ENCODE results near the gene ABCA5. TPM values are rescaled to one million over a fixed set of nuclear protein-coding genes. Genes with fewer than 3 reads are reported as not detected.

ABCA5 gene
- total and polyA plus RNA-seq, 10 of the 15 experiments (the other 5 are each of a cell fraction or from before 2014, with no cell fraction given): 11.8 to 31.1 (median 18.1) TPM

DNA sequence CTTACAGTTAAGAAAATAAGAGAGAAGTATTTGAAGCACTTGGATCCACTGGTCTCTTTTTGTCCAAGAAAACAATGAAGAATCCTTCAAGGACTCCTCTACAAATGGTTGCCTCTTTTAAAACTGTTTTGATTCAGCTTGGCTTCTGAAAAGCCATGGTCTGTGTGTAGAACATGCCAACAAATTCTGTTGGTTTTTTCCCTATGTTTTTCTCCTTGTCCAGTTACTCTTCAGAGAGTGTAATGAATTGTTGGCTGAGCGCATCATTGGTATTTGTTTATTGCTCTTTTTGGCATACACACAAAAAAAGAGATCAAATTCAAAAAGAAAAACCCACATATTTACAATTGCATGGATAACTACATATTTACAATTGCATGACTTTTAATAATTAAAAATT, 98.4 kb downstream of the ABCA5 start, which contains the start of gene ABCA10:
Gene ABCA10, minus strand, starts transcription at position 249 of the 400 bp plus-strand sequence. CDS start 3,466 bp downstream, outside the sequence.
- in situ Hi-C loops (cut with MboI): no loop called here
- RAD21 ChIA-PET (ENCODE audit: unreplicated experiment): interaction anchor here (1.6 to 1.9 kb wide), 2 partner anchors 112 to 434 kb away, joined by 5 read pairs; no protein-coding TSS in a partner anchor

DNA sequence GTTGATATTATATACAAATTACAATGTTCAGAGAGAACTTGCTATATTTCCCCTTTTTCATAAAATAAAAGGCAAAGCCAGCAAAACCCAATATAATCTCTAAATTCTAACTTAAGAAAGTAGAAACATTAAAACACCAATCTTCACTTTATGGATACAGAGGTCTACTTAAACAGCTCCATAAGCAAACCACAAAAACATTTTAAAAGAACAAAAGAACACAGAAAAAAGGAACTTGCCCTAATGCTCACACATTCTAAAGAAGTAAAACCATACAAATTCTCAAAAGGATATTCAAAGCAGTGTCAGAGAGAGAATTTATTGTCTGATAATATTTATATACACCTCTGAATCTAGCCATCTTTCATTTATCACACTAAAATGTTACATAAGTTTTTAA, 98.9 kb downstream of the ABCA5 start:
- FAIRE-seq: no peak
- Histone ChIP-seq H3K4me1 (ENCODE audit: control insufficient read depth, insufficient read depth, low read length) (peaks cover 8% of the 10 kb centered on the region), H3K36me3 (ENCODE audit: control insufficient read depth in 2 of 2, insufficient read depth in 2 of 2, low read length in 1 of 2) (no peaks in the 10 kb centered on the region), H3K9me3 (replicated peaks; ENCODE audit: control insufficient read depth, insufficient read depth, low read length) (no peaks in the 10 kb centered on the region; the same call in 2 of the 3 replicates), H2AFZ (ENCODE audit: control insufficient read depth, low read depth, low read length) (no peak overlapping the region), H4K20me1 (ENCODE audit: control insufficient read depth, insufficient read depth) (no peaks in the 10 kb centered on the region), H3K9ac (ENCODE audit: control insufficient read depth, insufficient read depth, low read length) (no peak overlapping the region), H3K27ac (ENCODE audit: control insufficient read depth, insufficient read depth) (no peak overlapping the region), H3K27me3 (replicated peaks in 1 of 2; ENCODE audit: control insufficient read depth in 2 of 2, insufficient read depth in 2 of 2, low read length in 1 of 2) (no peaks in the 10 kb centered on the region), H3K4me3 (no peak overlapping the region), H3K79me2 (ENCODE audit: control insufficient read depth, insufficient read depth, low read length) (no peaks in the 10 kb centered on the region), H3K4me2 (ENCODE audit: control insufficient read depth, insufficient read depth) (no peak overlapping the region)
- ChIA-PET CTCF (interaction anchor here (0.6 to 2.0 kb wide), 3 partner anchors 321 to 1172 kb away, joined by 3 to 9 read pairs (median 3); no protein-coding TSS in a partner anchor), POLR2A (interaction anchor here (1.4 kb wide), 1 partner anchor 111 kb away, joined by 3 read pairs; no protein-coding TSS in a partner anchor), RAD21 (ENCODE audit: unreplicated experiment) (interaction anchor here (0.7 to 1.9 kb wide), 6 partner anchors 10 to 433 kb away, joined by 3 to 5 read pairs (median 4); no protein-coding TSS in a partner anchor), SMC1A (ENCODE audit: uncharacterized antibody, unreplicated experiment) (interaction anchor here (1.0 to 3.4 kb wide), 7 partner anchors 11 to 449 kb away, joined by 3 to 14 read pairs (median 4); no protein-coding TSS in a partner anchor)
- TF ChIP-seq NFYA (IDR thresholded peaks at IDR 0.05; ENCODE audit: borderline replicate concordance, low read depth, low read length) (no peak), CREM (IDR thresholded peaks at IDR 0.05; ENCODE audit: low read depth) (no peak), MEF2B (IDR thresholded peaks at IDR 0.05; ENCODE audit: partially characterized antibody, poor library complexity, severe bottlenecking) (no peak), SP1 (IDR thresholded peaks at IDR 0.05; ENCODE audit: low read depth, low read length) (no peak), BACH1 (IDR thresholded peaks at IDR 0.05; ENCODE audit: borderline replicate concordance) (no peak), EZH2 (IDR thresholded peaks at IDR 0.05; ENCODE audit: borderline replicate concordance, control insufficient read depth, low read depth, low read length) (no peak), RFX5 (IDR thresholded peaks at IDR 0.05; ENCODE audit: low read depth, low read length) (no peak)
- in situ Hi-C loops (cut with MboI) (no loop called here), intact Hi-C loops (cut with micrococcal nuclease; ENCODE audit: unreplicated experiment) (no loop called here)
- no peak for DNase-seq (ENCODE audit: low read depth, low spot score)
- no TSS peak for BruUV-seq (replicated peaks)
- ATAC-seq: no peak; the same call in 2 of the 3 replicates

More for the DNA sequence above, 98.4 kb downstream of the ABCA5 start, which contains the start of gene ABCA10:
- SMC1A ChIA-PET (ENCODE audit: uncharacterized antibody, unreplicated experiment): interaction anchor here (1.0 to 3.4 kb wide), 2 partner anchors 10 to 449 kb away, joined by 3 to 14 read pairs; no protein-coding TSS in a partner anchor
- H3K36me3 ChIP-seq (ENCODE audit: control insufficient read depth in 2 of 2, insufficient read depth in 2 of 2, low read length in 1 of 2): no peaks in the 10 kb centered on the region
- H3K9me3 ChIP-seq (replicated peaks; ENCODE audit: control insufficient read depth, insufficient read depth, low read length): peaks cover 1% of the 10 kb centered on the region; the same call in 2 of the 3 replicates
- POLR2A ChIA-PET: interaction anchor here (1.4 kb wide), 1 partner anchor 112 kb away, joined by 3 read pairs; no protein-coding TSS in a partner anchor
- peaks cover 8% of the 10 kb centered on the region for H3K4me1 ChIP-seq (ENCODE audit: control insufficient read depth, insufficient read depth, low read length)
- no TSS peak for BruUV-seq (replicated peaks)
- H4K20me1 ChIP-seq (ENCODE audit: control insufficient read depth, insufficient read depth): no peaks in the 10 kb centered on the region
- intact Hi-C loops (cut with micrococcal nuclease; ENCODE audit: unreplicated experiment): no loop called here
- no peak within 1 kb of the TSS for H2AFZ ChIP-seq (ENCODE audit: control insufficient read depth, low read depth, low read length)
- CTCF ChIA-PET: interaction anchor here (2.0 kb wide), 1 partner anchor 452 kb away, joined by 9 read pairs; no protein-coding TSS in a partner anchor
- no peaks in the 10 kb centered on the region for H3K79me2 ChIP-seq (ENCODE audit: control insufficient read depth, insufficient read depth, low read length)
- no peak within 1 kb of the TSS for H3K4me3 ChIP-seq
- no peak for TF ChIP-seq POU2F2 (IDR thresholded peaks at IDR 0.05; ENCODE audit: borderline replicate concordance, low read depth, low read length)
- TF ChIP-seq, protein P1, sequence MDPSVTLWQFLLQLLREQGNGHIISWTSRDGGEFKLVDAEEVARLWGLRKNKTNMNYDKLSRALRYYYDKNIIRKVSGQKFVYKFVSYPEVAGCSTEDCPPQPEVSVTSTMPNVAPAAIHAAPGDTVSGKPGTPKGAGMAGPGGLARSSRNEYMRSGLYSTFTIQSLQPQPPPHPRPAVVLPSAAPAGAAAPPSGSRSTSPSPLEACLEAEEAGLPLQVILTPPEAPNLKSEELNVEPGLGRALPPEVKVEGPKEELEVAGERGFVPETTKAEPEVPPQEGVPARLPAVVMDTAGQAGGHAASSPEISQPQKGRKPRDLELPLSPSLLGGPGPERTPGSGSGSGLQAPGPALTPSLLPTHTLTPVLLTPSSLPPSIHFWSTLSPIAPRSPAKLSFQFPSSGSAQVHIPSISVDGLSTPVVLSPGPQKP (IDR thresholded peaks at IDR 0.05; ENCODE audit: low read depth, low read length): no peak
- H3K27ac ChIP-seq (ENCODE audit: control insufficient read depth, insufficient read depth): no peak within 1 kb of the TSS
- H3K9ac ChIP-seq (ENCODE audit: control insufficient read depth, insufficient read depth, low read length): no peak within 1 kb of the TSS
- DNase-seq (ENCODE audit: low read depth, low spot score) (no peak), ATAC-seq (no peak), FAIRE-seq (no peak)
- H3K27me3 ChIP-seq (replicated peaks in 1 of 2; ENCODE audit: control insufficient read depth in 2 of 2, insufficient read depth in 2 of 2, low read length in 1 of 2): no peaks in the 10 kb centered on the region
- WGBS (ENCODE audit: insufficient coverage, insufficient replicate concordance, low lambda C conversion rate, missing lambda C conversion rate): 95% methylated on average over 1 of the region's 1 CpG
- H3K4me2 ChIP-seq (ENCODE audit: control insufficient read depth, insufficient read depth): 0 out of 2 replicates have a peak within 1 kb of the TSS, but pooled peaks have one; percentile 17

All from GM12878 (cell line).